Measurements from ENCODE around the gene LBH. TPM values are rescaled to one million over a fixed set of nuclear protein-coding genes. Genes with fewer than 3 reads are reported as not detected.

Gene LBH
- polyA plus RNA-seq, 3 donors: 0.41 to 0.76 (median 0.42) TPM

DNA sequence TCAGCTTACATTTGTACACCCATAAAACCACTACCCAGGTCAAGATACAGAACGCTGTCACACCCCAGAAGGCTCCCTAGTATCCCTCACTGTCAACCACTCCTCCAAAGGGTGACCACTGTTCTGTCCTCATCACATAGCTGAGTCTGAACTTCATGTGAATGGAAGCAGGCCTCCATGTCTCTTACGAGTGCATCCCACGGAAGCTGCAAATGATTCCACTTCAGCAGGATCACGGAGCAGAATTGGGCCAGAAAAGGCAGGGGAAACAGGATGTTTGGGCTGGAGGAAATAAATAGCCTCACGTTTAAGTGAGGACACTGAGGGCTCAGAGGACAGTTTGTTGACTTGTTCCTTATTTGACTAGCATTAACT, 38.4 kb downstream of the LBH start:
- Histone ChIP-seq H2AFZ (ENCODE audit: insufficient read depth, low read depth, low read length, poor library complexity, severe bottlenecking) (no peak overlapping the region), H3K27ac (ENCODE audit: low read depth in 1 of 2, low read length in 2 of 2) (no peak overlapping the region), H3K27me3 (ENCODE audit: control insufficient read depth in 2 of 2, insufficient read depth in 2 of 2, low read length in 2 of 2) (peaks cover 0 to 4% of the 10 kb centered on the region in 2 donors), H3K36me3 (replicated peaks in 1 of 2; ENCODE audit: control insufficient read depth in 1 of 2, insufficient read depth in 2 of 2, low read length in 2 of 2) (no peaks in the 10 kb centered on the region), H3K4me2 (replicated peaks; ENCODE audit: extremely low read depth, low read length, poor library complexity, severe bottlenecking) (no peak overlapping the region), H3K4me3 (replicated peaks in 1 of 3; ENCODE audit: low read depth in 2 of 3, low read length in 3 of 3) (no peak overlapping the region), H4K20me1 (ENCODE audit: insufficient read depth, low read length) (no peaks in the 10 kb centered on the region), H3K9me3 (replicated peaks in 1 of 2; ENCODE audit: control insufficient read depth in 1 of 2, insufficient read depth in 1 of 2, low read length in 2 of 2) (no peaks in the 10 kb centered on the region), H3K9ac (ENCODE audit: insufficient read depth, low read length, poor library complexity, severe bottlenecking) (no peak overlapping the region), H3K4me1 (ENCODE audit: control insufficient read depth in 1 of 2, insufficient read depth in 2 of 2, low read length in 2 of 2) (peaks cover 33 to 43% of the 10 kb centered on the region in 2 donors), H3K79me2 (ENCODE audit: insufficient read depth, low read length) (no peaks in the 10 kb centered on the region)
- Mint-ChIP-seq H3K4me3 (no peak overlapping the region), H3K4me1 (peaks cover 51% of the 10 kb centered on the region), H3K27ac (no peak overlapping the region), H3K9me3 (peaks cover 0 to 7% (median 2%) of the 10 kb centered on the region in 7 donors), H3K27me3 (ENCODE audit: low read depth in 3 of 3) (peaks cover 7 to 17% (median 11%) of the 10 kb centered on the region in 3 donors), H3K36me3 (no peaks in the 10 kb centered on the region)
- intact Hi-C loops (cut with micrococcal nuclease): no loop called here
- TF ChIP-seq, protein P1, sequence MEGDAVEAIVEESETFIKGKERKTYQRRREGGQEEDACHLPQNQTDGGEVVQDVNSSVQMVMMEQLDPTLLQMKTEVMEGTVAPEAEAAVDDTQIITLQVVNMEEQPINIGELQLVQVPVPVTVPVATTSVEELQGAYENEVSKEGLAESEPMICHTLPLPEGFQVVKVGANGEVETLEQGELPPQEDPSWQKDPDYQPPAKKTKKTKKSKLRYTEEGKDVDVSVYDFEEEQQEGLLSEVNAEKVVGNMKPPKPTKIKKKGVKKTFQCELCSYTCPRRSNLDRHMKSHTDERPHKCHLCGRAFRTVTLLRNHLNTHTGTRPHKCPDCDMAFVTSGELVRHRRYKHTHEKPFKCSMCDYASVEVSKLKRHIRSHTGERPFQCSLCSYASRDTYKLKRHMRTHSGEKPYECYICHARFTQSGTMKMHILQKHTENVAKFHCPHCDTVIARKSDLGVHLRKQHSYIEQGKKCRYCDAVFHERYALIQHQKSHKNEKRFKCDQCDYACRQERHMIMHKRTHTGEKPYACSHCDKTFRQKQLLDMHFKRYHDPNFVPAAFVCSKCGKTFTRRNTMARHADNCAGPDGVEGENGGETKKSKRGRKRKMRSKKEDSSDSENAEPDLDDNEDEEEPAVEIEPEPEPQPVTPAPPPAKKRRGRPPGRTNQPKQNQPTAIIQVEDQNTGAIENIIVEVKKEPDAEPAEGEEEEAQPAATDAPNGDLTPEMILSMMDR (IDR thresholded peaks at IDR 0.05): no peak
- no peak for DNase-seq
- WGBS (ENCODE audit: insufficient coverage): 88% methylated on average over 5 of the region's 5 CpGs

DNA sequence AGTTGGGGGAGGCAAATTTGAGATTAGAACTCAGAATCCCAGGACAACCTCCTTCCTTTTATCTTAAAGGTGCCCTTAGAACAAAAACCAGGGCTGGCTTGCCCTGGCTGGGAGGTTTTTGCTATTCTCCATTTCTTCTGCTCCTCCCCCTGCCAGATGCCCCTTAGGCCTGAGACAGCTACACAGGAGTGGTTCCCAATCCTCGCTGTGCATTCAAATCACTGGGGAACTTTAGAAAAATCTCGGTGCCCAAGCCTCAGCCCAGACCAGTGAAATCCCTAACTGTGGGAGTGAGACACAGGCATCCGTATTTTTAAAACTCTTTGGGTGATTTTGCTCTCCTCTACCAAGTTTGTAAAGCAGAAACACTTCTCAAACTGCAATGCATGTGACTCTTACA, 38.8 kb downstream of the LBH start:
- Histone ChIP-seq H3K9ac (ENCODE audit: insufficient read depth, low read length, poor library complexity, severe bottlenecking) (no peak overlapping the region), H3K4me1 (ENCODE audit: control insufficient read depth in 1 of 2, insufficient read depth in 2 of 2, low read length in 2 of 2) (peaks cover 33 to 43% of the 10 kb centered on the region in 2 donors), H3K27me3 (ENCODE audit: control insufficient read depth in 2 of 2, insufficient read depth in 2 of 2, low read length in 2 of 2) (peaks cover 0 to 4% of the 10 kb centered on the region in 2 donors), H2AFZ (ENCODE audit: insufficient read depth, low read depth, low read length, poor library complexity, severe bottlenecking) (no peak overlapping the region), H3K27ac (ENCODE audit: low read depth in 1 of 2, low read length in 2 of 2) (no peak overlapping the region), H3K79me2 (ENCODE audit: insufficient read depth, low read length) (no peaks in the 10 kb centered on the region), H3K36me3 (replicated peaks in 1 of 2; ENCODE audit: control insufficient read depth in 1 of 2, insufficient read depth in 2 of 2, low read length in 2 of 2) (no peaks in the 10 kb centered on the region), H4K20me1 (ENCODE audit: insufficient read depth, low read length) (no peaks in the 10 kb centered on the region), H3K4me3 (replicated peaks in 1 of 3; ENCODE audit: low read depth in 2 of 3, low read length in 3 of 3) (no peak overlapping the region), H3K9me3 (replicated peaks in 1 of 2; ENCODE audit: control insufficient read depth in 1 of 2, insufficient read depth in 1 of 2, low read length in 2 of 2) (no peaks in the 10 kb centered on the region), H3K4me2 (replicated peaks; ENCODE audit: extremely low read depth, low read length, poor library complexity, severe bottlenecking) (no peak overlapping the region)
- Mint-ChIP-seq H3K4me3 (no peak overlapping the region), H3K27me3 (ENCODE audit: low read depth in 3 of 3) (peaks cover 7 to 17% (median 11%) of the 10 kb centered on the region in 3 donors), H3K27ac (no peak overlapping the region), H3K4me1 (peaks cover 51% of the 10 kb centered on the region), H3K36me3 (no peaks in the 10 kb centered on the region), H3K9me3 (peaks cover 0 to 7% (median 2%) of the 10 kb centered on the region in 7 donors)
- DNase-seq: no peak
- TF ChIP-seq, protein P1 (IDR thresholded peaks at IDR 0.05): no peak
- 100% methylated on average over 2 of the region's 3 CpGs for WGBS (ENCODE audit: insufficient coverage)
- intact Hi-C loops (cut with micrococcal nuclease): no loop called here

Measured in CD14-positive monocyte (primary cell).